H1 (cell line): Measurements from ENCODE around the gene CYP2F1. TPM values are rescaled to one million over a fixed set of nuclear protein-coding genes. Genes with fewer than 3 reads are reported as not detected.
"Not testable (repeated sequence)": the region's sequence is repeated elsewhere in the genome, so short reads cannot be mapped to it uniquely, and the experiment has no call there.

Source experiments
- CTCF ChIA-PET: fragments of 300-600 bp; sonication (Branson Sonifier 250); formaldehyde crosslinking; loops from one replicate; lab custom pipeline; 2021; ENCODE audit not compliant: partially characterized antibody; lab: Charles Lee
- POLR2A ChIA-PET: fragments of 300-600 bp; sonication (Branson Sonifier 250); formaldehyde crosslinking; loops from one replicate; lab custom pipeline; 2021; ENCODE audit warnings: inconsistent platforms; ENCODE audit not compliant: partially characterized antibody; lab: Charles Lee
- DNase-seq, 2 experiments: peaks; one replicate each; pipeline versions ENCODE4 v3.0.0 to v3.0.0-alpha.2; 2010 to 2022; ENCODE audit warnings: low spot score in 2 of 2, low read depth in 1 of 2, mixed read lengths in 1 of 2
- FAIRE-seq: peaks from 2 replicates; lab custom pipeline; 2011; peaks lifted over from hg19 to GRCh38; lab: Jason Lieb, UNC
- H2AFZ ChIP-seq: 2 replicates; pipeline ENCODE4 v1.8.1; 2012; ENCODE audit warnings: low read length, inconsistent platforms
- H2AK5ac ChIP-seq: 2 replicates; pipeline ENCODE4 v1.6.1; 2013; ENCODE audit warnings: low read depth, low read length
- H2BK120ac ChIP-seq: replicated peaks from 2 replicates; pipeline ENCODE3; 2013; ENCODE audit warnings: low read depth, low read length, inconsistent platforms
- H2BK12ac ChIP-seq: 2 replicates; pipeline ENCODE4 v1.6.1; 2013; ENCODE audit warnings: low read depth, low read length
- H2BK15ac ChIP-seq: 2 replicates; pipeline ENCODE4 v1.6.1; 2013; ENCODE audit warnings: low read length
- H2BK20ac ChIP-seq: 2 replicates; pipeline ENCODE4 v1.6.1; 2013; ENCODE audit warnings: low read length
- H2BK5ac ChIP-seq: 2 replicates; pipeline ENCODE4 v1.6.1; 2013; ENCODE audit warnings: low read depth, low read length
- H3K14ac ChIP-seq: 2 replicates; pipeline ENCODE4 v1.6.1; 2013; ENCODE audit warnings: inconsistent platforms; ENCODE audit not compliant: insufficient read length
- H3K18ac ChIP-seq: 2 replicates; pipeline ENCODE4 v1.6.1; 2013; ENCODE audit warnings: low read length; ENCODE audit errors: extremely low read depth
- H3K23ac ChIP-seq: 2 replicates; pipeline ENCODE4 v1.6.1; 2013; ENCODE audit warnings: inconsistent platforms; ENCODE audit not compliant: insufficient read length
- H3K23me2 ChIP-seq: 2 replicates; pipeline ENCODE4 v1.6.1; 2013; ENCODE audit warnings: low read depth, low read length
- H3K27ac ChIP-seq: 2 replicates; pipeline ENCODE4 v1.6.1; 2011; ENCODE audit warnings: low read depth, low read length, inconsistent platforms
- H3K27me3 ChIP-seq, 4 experiments: replicated peaks in 1 of 4; 1 replicate in 1 of 4; 2 replicates in 3 of 4; pipeline versions ENCODE4 v1.6.1 to v1.8.1; 2011 to 2013; ENCODE audit warnings: low read length in 3 of 4, mild to moderate bottlenecking in 3 of 4, inconsistent platforms in 2 of 4, mixed read lengths in 2 of 4, moderate library complexity in 1 of 4; ENCODE audit not compliant: control insufficient read depth in 3 of 4, insufficient read depth in 3 of 4; ENCODE audit errors: extremely low read depth in 1 of 4
- H3K36me3 ChIP-seq, 4 experiments: 2 replicates each; pipeline versions ENCODE4 v1.6.1 to v1.8.1; 2011 to 2013; ENCODE audit warnings: mild to moderate bottlenecking in 4 of 4, low read length in 3 of 4, moderate library complexity in 2 of 4, control low read depth in 1 of 4, inconsistent platforms in 1 of 4; ENCODE audit not compliant: insufficient read depth in 4 of 4, control insufficient read depth in 2 of 4
- H3K4ac ChIP-seq: replicated peaks from 2 replicates; pipeline ENCODE3; 2013; ENCODE audit warnings: low read length, low read depth, mixed read lengths, inconsistent platforms; ENCODE audit not compliant: insufficient read length
- H3K4me1 ChIP-seq, 4 experiments: replicated peaks in 1 of 4; 1 replicate in 1 of 4; 2 replicates in 3 of 4; pipeline versions ENCODE4 v1.6.1 to v1.8.1; 2011 to 2013; ENCODE audit warnings: low read length in 3 of 4, inconsistent platforms in 2 of 4, mixed read lengths in 1 of 4; ENCODE audit not compliant: insufficient read depth in 4 of 4, control insufficient read depth in 3 of 4
- H3K4me2 ChIP-seq, 2 experiments: 2 replicates each; pipeline versions ENCODE4 v1.6.1 to v1.8.1; 2011 to 2013; ENCODE audit warnings: low read depth in 2 of 2, low read length in 2 of 2, control low read depth in 1 of 2, inconsistent platforms in 1 of 2, mild to moderate bottlenecking in 1 of 2; ENCODE audit not compliant: insufficient read depth in 1 of 2
- H3K4me3 ChIP-seq, 4 experiments: fragments of 200-600, 300-600 bp in 1 of 4; sonication (generic), shearing (Covaris generic), sonication (Bioruptor Twin) in 1 of 4; 2 replicates each; pipeline versions ENCODE4 v1.5.1 to v1.8.1; 2011 to 2016; ENCODE audit warnings: low read length in 4 of 4, low read depth in 3 of 4, control low read depth in 2 of 4, inconsistent platforms in 2 of 4, mild to moderate bottlenecking in 2 of 4, mixed read lengths in 1 of 4, moderate library complexity in 1 of 4; ENCODE audit not compliant: insufficient read depth in 2 of 4; ENCODE audit errors: extremely low read depth in 1 of 4
- H3K56ac ChIP-seq: replicated peaks from 2 replicates; pipeline ENCODE3; 2013; ENCODE audit warnings: low read depth, mild to moderate bottlenecking, mixed read lengths, low read length, inconsistent platforms; ENCODE audit not compliant: insufficient read length
- H3K79me1 ChIP-seq: 2 replicates; pipeline ENCODE4 v1.6.1; 2013; ENCODE audit warnings: low read depth, low read length, control low read depth
- H3K79me2 ChIP-seq, 2 experiments: 2 replicates each; pipeline versions ENCODE4 v1.6.1 to v1.8.1; 2012 to 2013; ENCODE audit warnings: low read length in 2 of 2, mild to moderate bottlenecking in 2 of 2, inconsistent platforms in 1 of 2; ENCODE audit not compliant: insufficient read depth in 2 of 2, control insufficient read depth in 1 of 2
- H3K9ac ChIP-seq, 4 experiments: replicated peaks in 1 of 4; 1 replicate in 1 of 4; 2 replicates in 3 of 4; pipeline versions ENCODE4 v1.6.1 to v1.8.1; 2011 to 2013; ENCODE audit warnings: low read depth in 3 of 4, low read length in 3 of 4, control low read depth in 2 of 4, mild to moderate bottlenecking in 2 of 4, moderate library complexity in 2 of 4, inconsistent platforms in 1 of 4; ENCODE audit errors: extremely low read depth in 1 of 4
- H3K9me3 ChIP-seq, 2 experiments: 2 replicates each; pipeline versions ENCODE4 v1.6.1 to v1.8.1; 2012 to 2013; ENCODE audit warnings: mild to moderate bottlenecking in 2 of 2, moderate library complexity in 2 of 2, control low read depth in 1 of 2, inconsistent platforms in 1 of 2, low read depth in 1 of 2, low read length in 1 of 2, mixed read lengths in 1 of 2; ENCODE audit not compliant: insufficient read depth in 2 of 2
- H4K20me1 ChIP-seq, 2 experiments: replicated peaks in 1 of 2; 2 replicates each; pipeline versions ENCODE3 to v1.8.1; 2011 to 2013; ENCODE audit warnings: inconsistent platforms in 2 of 2, low read length in 2 of 2, mild to moderate bottlenecking in 1 of 2; ENCODE audit not compliant: insufficient read depth in 2 of 2, control insufficient read depth in 1 of 2
- H4K5ac ChIP-seq: 2 replicates; pipeline ENCODE4 v1.6.1; 2013; ENCODE audit warnings: low read length, low read depth, mixed read lengths, inconsistent platforms; ENCODE audit not compliant: insufficient read length
- H4K8ac ChIP-seq: 2 replicates; pipeline ENCODE4 v1.8.0; 2013; ENCODE audit warnings: mild to moderate bottlenecking, moderate library complexity, low read length, inconsistent platforms; ENCODE audit not compliant: insufficient read depth; ENCODE audit errors: extremely low read depth
- H4K91ac ChIP-seq: replicated peaks from 2 replicates; pipeline ENCODE3; 2013; ENCODE audit warnings: low read length, mixed read lengths, inconsistent platforms; ENCODE audit not compliant: insufficient read length
- CTCF ChIP-seq, 3 experiments: IDR thresholded peaks; 1 replicate in 2 of 3; 2 replicates in 1 of 3; pipeline versions ENCODE4 v1.5.1 to v1.6.1; 2011; ENCODE audit warnings: low read length in 3 of 3, mild to moderate bottlenecking in 3 of 3, inconsistent platforms in 2 of 3, low read depth in 1 of 3, moderate library complexity in 1 of 3; ENCODE audit not compliant: insufficient read depth in 1 of 3; ENCODE audit errors: control extremely low read depth in 1 of 3
- RAD21 ChIP-seq, 2 experiments: IDR thresholded peaks in 1 of 2; conservative IDR thresholded peaks in 1 of 2; 2 replicates each; pipeline ENCODE4 v1.6.1; 2011; ENCODE audit warnings: low read depth in 2 of 2, low read length in 2 of 2, improper control_type of control experiment in 1 of 2, inconsistent platforms in 1 of 2, mild to moderate bottlenecking in 1 of 2, moderate library complexity in 1 of 2
- WGBS, 2 experiments: shearing (Covaris generic) in 1 of 2; methylation state at CpG; one replicate each; pipeline versions ENCODE4 v1.1.6 to v1.1.7; 2013 to 2015; ENCODE audit warnings: low lambda C conversion rate in 2 of 2, mixed read lengths in 2 of 2, inconsistent platforms in 1 of 2, low coverage in 1 of 2, missing lambda C conversion rate in 1 of 2; ENCODE audit not compliant: insufficient replicate concordance in 2 of 2, insufficient coverage in 1 of 2, insufficient read length in 1 of 2; ENCODE audit errors: extremely low coverage in 1 of 2, missing lambda C conversion rate in 1 of 2; 5-methylcytosine and 5-hydroxymethylcytosine counted together
- polyA plus RNA-seq, 7 experiments: library from polyadenylated mRNA; depleted of rRNA in 3 of 7; stranded (reverse) in 5 of 7; unstranded in 2 of 7; fragments of >200 nt in 5 of 7; fragments of 200-250 nt in 2 of 7; gene quantifications; 1 replicate in 5 of 7; 2 replicates in 1 of 7; 4 replicates in 1 of 7; pipeline versions ENCODE4 v1.2.1 to v1.2.3, GENCODE V29; 2011 to 2013; ENCODE audit warnings: missing spikeins in 2 of 7, mixed read lengths in 2 of 7
- total RNA-seq: library from RNA; stranded (reverse); fragmentation: NEBNext Ultra II Directional; extraction: Animal tissue kit (Norgen Biotek cat#: 25700); gene quantifications from 2 replicates; pipeline ENCODE4 v1.2.1, GENCODE V29; 2021

The CYP2F1 gene
- total and polyA plus RNA-seq, 2 of the 8 experiments (the other 6 are each of a cell fraction or from before 2014, with no cell fraction given): 0.17 TPM; not detected in 1

GRCh38 chr19:41127801-41128300, 13.6 kb downstream of the CYP2F1 start:
- Histone ChIP-seq H3K4me3 (peak overlapping the region in 1 of 4 experiments; percentile 19; a peak in 1 of 8 replicates), H3K18ac (peak overlapping the region; percentile 93), H2BK12ac (peak overlapping the region; percentile 87; the same call in 1 of the 2 replicates), H3K4me2 (peak overlapping the region; percentile 54 to 57)
- H3K56ac ChIP-seq, H2BK120ac ChIP-seq, H3K36me3 ChIP-seq, H4K91ac ChIP-seq, H3K4ac ChIP-seq, H3K9ac ChIP-seq, H2BK20ac ChIP-seq, H2BK5ac ChIP-seq, H4K20me1 ChIP-seq, H3K23me2 ChIP-seq, H2AK5ac ChIP-seq, H3K27me3 ChIP-seq, H3K9me3 ChIP-seq, H3K23ac ChIP-seq, H3K27ac ChIP-seq, H3K14ac ChIP-seq, H4K5ac ChIP-seq, H2AFZ ChIP-seq, H4K8ac ChIP-seq, POLR2A ChIA-PET, H3K79me2 ChIP-seq, H3K79me1 ChIP-seq, H2BK15ac ChIP-seq, H3K4me1 ChIP-seq, FAIRE-seq: not testable (repeated sequence)
- CTCF ChIA-PET: interaction anchor here (1.1 to 2.1 kb wide), 5 partner anchors 9 to 195 kb away, joined by 3 to 8 read pairs (median 6); no protein-coding TSS in a partner anchor
- peak; percentile 36 to 80 for DNase-seq
- 8% methylated on average over 14 of the region's 29 CpGs; no CpG with 5 or more reads in 1 of the 2 experiments for WGBS, 2 experiments
- TF ChIP-seq CTCF (IDR thresholded peaks at IDR 0.05; ENCODE audit: control extremely low read depth in 1 of 3, insufficient read depth in 1 of 3, low read depth in 1 of 3, low read length in 3 of 3) (peak; percentile 24 to 64 (median 60)), RAD21 (IDR thresholded peaks at IDR 0.05 in 1 of 2, conservative IDR thresholded peaks at IDR 0.05 in 1 of 2; ENCODE audit: low read depth in 2 of 2, low read length in 2 of 2) (peak; percentile 42 to 48)
